Stimulated activated CD4-positive, alpha-beta T cell treated with anti-CD3 and anti-CD28 coated beads, TNF-alpha, amount 100 ng/mL, for 1 hour (primary cell): ENCODE results near the gene ZNF440.
"Not testable (repeated sequence)": the region's sequence is repeated elsewhere in the genome, so short reads cannot be mapped to it uniquely, and the experiment has no call there.

ENCODE experiments used
- DNase-seq, 3 donors: peaks; one replicate each; pipeline ENCODE4 v3.0.0-alpha.2; 2020; ENCODE audit warnings: low read depth in 3 of 3, low spot score in 1 of 3

The ZNF440 gene

DNA sequence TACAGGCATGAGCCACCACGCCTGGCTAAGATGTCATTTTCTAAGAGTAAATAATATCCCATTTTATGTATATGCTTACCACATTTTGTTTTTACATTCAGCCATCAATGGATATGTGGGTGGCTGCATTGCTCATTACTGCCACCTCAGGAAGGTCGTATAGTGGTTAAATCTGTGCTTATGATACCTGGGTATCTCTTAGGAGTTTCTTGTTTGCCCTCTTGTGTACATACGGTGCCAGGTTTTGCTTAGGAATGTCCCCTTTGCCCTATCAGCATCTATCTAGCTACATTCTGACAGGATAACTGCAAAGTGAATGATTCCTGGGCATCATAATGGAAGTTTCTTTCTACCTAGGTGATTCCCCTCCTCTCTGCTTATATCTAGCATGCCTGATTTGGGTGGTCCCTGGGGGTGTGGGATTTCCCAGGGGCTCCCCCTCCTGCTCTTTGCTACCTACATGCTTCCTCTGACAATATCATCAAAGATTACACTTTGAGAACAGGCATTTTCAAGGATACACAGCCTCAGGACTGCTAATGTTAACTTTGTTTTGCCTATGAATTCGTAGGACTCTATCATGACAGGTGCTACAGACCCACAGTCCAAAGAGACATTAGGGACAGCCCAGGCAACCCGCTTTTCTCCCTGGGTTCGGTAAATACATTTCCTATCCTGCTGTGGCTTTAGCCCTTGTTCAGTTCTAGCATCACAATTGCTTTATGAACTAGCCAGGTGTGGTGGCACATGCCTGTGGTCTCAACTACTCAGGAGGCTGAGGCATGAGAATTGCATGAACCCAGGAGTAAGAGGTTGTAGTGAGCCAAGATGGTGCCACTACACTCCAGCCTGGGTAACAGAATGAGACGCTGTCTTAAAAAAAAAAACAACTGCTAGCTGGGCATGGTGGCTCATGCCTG lies 15.1 kb downstream of the ZNF440 start:
- not testable (repeated sequence) for DNase-seq

DNA sequence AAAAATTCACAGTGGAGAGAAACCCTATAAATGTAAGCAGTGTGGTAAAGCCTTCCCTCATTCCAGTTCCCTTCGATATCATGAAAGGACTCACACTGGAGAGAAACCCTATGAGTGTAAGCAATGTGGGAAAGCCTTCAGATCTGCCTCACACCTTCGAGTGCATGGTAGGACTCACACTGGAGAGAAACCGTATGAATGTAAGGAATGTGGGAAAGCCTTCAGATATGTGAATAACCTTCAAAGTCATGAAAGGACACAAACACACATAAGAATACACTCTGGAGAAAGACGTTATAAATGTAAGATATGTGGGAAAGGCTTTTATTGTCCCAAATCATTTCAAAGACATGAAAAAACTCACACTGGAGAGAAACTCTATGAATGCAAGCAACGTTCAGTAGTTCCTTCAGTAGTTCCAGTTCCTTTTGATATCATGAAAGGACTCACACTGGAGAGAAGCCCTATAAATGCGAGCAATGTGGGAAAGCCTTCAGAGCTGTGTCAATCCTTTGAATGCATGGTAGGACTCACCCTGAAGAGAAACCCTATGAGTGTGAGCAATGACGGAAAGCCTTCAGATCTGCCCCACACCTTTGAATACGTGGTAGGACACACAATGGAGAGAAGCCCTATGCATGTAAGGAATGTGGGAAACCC lies 18.3 kb downstream of the ZNF440 start:
- no peak for DNase-seq

DNA sequence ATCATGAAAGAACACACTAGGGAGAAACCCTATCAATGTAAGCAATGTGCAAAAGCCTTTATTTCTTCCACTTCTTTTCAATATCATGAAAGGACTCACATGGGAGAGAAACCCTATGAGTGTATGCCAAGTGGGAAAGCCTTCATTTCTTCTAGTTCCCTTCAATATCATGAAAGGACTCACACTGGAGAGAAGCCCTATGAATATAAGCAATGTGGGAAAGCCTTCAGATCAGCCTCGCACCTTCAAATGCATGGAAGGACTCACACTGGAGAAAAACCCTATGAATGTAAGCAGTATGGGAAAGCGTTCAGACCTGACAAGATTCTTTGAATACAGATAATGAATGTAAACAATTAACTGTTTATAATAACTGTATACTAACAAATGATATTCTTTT lies 19.5 kb downstream of the ZNF440 start:
- DNase-seq = no peak

DNA sequence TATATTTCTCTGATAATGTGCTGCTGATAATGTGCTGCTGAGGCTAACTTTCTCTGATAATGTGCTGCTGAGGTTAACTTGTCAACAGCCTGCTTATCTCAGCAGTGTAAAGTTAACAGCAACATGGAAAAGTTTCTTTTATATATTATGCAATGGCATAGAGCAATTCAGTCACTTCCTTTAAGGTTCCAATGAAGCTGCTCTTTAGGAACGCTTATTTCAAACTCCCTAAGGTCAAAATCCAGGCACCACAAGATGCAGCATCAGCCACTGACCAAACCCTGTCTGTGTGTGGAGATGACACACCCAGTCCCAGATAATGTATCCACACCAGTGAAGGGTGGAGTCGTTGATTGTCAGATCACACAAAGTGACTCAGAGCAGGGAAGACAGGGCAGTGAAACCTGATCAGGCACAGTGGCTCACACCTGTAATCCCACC lies 21.6 kb downstream of the ZNF440 start:
- not testable (repeated sequence) for DNase-seq

DNA sequence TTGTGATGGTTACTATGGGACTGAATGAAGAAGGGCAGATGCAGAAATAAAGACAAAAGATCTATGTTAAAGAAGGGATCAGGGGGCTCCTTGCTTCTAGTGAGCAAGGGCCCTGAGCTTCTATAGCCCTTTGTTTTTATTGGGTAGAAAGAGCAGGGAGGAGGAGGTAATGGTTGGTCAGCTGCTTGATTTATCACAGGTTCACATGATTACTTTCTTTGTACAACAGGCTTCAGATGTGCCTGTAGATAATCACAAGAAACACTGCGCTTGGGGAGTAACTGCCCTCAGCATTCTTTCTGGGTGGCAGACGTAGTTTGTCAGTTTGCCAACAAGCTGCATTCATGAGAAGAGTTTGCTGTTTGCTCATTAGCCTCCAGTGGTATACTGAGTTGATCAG lies 29.6 kb downstream of the ZNF440 start:
- no peak for DNase-seq

DNA sequence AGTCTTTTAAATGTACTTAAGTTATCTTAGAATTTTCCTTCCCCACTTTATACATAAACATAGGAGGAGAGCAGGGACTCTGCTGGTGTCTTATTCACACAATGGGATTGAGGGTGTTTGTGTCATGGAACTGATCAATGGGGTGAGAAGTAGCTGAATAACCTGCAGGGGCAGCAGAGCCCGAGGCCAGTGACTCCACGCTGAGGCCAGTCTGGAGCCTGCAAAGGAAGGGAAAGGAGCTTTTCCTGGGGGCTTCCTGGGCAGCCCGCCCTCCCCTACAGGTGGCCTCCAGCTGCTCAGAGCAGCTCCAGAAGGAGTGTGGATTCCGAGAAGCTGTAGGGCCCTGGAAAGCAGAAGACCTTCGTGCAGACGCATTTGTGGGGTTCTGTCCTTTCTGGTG lies 33.5 kb downstream of the ZNF440 start:
- not testable (repeated sequence) for DNase-seq

DNA sequence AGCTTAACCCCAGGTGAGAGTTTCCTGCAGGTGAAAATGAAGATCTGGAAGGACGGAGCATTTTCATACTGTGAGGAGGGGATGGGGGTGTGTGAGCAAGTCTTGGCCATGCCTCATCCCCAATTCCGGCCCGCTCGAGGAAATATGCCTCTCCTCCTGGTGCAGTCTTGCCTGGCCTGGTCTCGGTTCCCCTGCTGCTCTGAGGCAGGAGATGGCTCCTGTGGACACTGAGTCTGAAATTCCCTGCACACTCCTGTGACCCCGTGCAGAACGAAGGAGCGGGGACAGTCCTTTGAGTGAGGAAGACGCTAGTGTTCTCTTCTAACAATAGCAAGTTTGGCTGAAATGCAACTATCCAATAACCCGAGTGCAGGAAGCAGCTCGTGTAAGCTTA lies 34.1 kb downstream of the ZNF440 start:
- no peak for DNase-seq

DNA sequence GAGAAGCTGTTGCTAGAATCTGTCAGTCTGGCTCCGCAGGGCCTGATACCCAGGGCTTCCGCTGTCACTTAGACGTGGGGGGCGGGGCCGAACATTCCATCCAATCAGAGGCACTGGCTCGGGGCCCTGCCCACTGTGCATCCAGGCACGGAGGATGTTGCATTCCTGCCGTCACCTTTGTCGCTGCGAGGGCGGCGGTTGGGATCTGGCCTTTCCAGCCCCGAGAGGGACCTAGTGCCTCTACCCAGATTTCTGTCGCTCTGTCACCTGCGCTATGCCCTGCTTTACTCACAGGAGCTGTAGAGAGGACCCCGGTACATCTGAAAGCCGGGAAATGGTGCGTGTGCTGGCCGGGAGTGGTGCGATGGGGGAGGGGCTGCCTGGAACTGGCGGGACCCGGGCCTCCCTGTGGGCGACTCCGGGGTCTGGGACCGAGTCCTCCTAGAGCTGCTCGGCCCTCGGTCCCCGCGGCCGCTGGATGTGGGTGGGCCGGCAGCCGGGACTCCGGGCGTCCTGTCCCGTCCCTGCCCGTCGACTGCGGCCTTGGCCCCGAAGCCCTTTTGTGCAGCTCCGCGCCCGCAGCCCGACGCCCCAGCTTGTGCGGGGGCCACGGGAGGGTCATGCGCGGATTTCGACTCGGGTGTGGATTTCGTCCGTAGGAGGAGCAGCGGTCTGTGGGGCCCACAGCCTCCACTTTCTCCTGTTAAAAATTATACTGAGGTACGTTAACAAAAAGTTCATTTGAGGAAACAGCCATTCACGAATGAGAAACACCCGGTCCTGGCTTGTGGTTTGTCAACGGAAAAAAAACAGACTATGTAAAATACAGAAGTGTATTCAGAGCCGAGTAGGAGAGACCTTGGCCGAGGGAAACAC lies 34.8 kb downstream of the ZNF440 start, which contains the start of gene ZNF439:
TSS of gene ZNF439 (plus strand) at position 133 of the 876 bp plus-strand sequence. CDS start at position 275, 142 bp downstream.
- DNase-seq = peak; percentile 62 to 82 (median 63)

DNA sequence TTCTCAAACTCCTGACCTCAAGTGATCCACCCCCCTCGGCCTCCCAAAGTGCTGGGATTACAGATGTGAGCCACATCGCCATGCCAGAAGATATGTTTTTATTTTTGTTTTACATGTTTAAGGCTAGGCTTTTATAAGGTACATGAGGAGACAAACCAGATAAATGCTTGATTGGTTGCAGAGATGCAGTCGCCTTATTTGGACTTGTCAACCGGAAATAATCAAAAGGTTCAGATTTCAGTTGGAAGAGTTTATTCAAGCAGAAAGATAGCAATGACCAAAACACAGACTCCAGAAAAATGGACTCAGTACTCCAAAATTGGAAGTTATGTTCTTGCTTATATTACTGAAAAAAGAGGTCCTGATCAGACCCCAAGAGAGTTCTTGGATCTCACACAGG lies 36.2 kb downstream of the ZNF440 start:
- DNase-seq = not testable (repeated sequence)

DNA sequence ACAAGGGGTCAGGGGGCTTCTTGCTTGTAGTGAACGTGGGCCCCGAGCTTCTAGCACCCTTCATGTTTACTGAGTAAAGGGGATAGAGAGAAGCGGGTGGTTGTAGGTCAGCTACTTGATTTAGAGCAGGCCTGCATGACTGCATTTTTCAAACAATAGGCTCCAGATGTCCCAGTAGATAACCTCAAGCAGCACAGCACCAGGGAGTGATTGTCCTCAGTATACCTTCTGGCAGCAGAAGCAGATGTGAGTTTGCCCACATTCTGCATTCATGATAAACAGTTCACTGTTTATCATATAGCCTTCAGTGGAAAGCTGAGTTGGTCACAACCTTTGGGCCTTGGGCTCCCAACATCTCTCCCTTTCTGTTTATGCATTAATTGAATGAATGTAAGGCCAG lies 39.3 kb downstream of the ZNF440 start:
- no peak for DNase-seq

DNA sequence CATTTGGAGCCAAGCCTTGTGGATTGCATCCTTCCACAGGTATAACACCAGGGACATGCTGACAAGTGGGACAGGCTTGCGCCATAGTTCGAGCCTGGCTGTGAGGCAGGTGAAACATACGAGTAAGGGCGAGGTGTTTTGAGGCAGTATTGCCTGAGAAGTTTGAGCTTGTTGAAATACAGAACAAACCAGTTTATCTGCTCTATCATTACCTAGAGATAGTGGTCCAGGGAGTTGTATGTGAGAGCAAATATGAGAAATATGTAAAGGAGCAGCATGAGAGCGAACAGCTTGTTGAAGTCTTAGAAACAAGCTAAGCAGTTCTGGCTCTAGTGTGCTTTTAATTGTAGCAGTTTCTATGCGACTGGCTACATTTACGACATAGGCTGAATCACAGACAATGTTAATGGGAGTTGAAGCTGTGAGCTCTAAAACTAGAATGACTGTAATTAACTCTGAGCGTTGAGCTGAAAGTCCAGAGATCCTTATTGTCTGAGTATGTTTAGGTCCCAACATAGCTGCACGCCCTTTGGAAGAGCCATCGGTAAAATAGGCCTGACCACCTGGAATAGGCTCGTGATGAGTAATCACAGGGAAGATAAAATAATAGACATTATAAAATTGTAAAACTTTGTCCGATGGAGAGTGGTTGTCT lies 42.6 kb downstream of the ZNF440 start:
- DNase-seq = no peak

DNA sequence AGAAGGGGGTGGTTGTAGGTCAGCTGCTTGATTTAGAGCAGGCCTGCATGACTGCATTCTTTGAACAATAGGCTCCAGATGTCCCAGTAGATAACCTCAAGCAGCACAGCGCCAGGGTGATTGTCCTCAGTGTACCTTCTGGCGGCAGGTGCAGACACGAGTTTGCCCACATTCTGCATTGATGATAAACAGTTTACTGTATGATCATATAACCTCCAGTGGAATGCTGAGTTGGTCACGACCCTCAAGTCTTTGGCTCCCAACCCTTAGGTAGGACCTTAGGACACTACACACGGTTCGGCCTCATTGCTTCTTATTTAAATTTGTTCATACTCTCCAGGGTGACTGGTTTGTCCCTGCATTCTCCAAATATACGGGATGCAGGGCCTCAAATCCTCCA lies 46.6 kb downstream of the ZNF440 start:
- no peak for DNase-seq

DNA sequence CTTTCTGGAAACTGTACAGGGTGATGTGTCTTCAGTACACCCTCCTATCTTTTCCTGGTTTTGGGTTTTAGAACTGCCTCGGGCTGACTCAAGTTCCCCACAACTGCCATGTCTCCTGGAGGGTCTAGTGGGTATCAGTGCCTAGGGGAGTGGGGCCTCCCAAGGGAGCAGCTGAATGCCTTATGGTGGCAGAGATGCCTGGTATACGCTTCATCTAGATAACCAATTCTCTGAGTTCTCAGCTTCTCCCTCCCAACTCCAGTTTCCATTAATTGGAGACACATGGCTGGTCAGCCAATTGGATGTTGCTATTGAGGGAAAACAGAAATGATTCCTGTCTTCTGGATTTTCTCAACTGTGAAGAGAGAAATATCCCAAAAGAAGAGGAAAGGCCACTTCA lies 47.2 kb downstream of the ZNF440 start:
- DNase-seq = no peak

DNA sequence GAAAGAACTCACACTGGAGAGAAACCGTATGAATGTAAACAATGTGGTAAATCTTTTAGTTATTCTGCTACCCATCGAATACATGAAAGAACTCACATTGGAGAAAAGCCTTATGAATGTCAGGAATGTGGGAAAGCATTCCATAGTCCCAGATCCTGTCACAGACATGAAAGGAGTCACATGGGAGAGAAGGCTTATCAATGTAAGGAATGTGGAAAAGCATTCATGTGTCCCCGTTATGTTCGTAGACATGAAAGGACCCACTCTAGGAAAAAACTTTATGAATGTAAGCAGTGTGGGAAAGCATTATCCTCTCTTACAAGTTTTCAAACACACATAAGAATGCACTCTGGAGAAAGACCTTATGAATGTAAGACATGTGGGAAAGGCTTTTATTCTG lies 53.7 kb downstream of the ZNF440 start:
- not testable (repeated sequence) for DNase-seq

DNA sequence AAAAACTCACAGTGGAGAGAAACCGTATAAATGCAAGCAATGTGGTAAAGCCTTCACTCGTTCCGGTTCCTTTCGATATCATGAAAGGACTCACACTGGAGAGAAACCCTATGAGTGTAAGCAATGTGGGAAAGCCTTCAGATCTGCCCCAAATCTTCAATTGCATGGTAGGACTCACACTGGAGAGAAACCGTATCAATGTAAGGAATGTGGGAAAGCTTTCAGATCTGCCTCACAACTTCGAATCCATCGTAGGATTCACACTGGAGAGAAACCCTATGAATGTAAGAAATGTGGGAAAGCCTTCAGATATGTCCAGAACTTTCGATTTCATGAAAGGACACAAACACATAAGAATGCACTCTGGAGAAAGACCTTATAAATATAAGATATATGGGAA lies 54.1 kb downstream of the ZNF440 start:
- DNase-seq = no peak

DNA sequence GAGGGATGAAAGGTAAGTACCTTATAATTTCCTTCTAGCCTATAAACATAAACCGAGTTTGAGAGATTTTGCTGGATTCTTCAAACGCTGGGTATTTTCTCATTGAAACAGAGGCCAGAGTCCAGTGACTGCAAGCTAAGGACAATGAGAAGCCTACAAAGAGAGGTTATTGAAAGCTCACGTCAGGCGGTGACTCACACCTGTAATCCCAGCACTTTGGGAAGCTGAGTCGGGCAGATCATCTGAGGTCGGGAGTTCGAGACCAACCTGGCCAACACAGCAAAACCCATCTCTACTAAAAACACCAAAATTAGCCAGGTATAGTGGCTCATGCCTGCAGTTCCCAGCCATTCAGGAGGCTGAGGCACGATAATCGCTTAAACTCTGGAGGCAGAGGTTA lies 58.6 kb downstream of the ZNF440 start:
- DNase-seq = no peak

DNA sequence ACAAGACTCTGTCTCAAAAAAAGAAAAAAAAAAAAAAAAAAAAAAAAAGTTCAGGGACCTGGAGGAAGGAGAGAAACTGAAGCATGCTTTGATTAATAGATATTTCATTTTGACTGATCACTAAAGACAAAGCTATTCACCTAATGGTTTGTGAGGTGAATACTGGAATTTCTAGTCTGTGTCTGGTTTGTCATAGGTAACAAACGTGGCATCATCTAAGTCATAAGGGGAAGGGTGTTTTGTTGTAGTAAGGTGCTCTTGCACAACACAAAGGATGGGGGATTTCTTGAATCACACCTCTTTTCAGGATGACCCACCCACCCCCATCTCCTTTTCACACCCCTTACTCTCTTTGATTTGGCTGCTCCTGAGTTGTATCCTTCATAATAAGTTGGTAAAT lies 59.7 kb downstream of the ZNF440 start:
- DNase-seq = no peak

DNA sequence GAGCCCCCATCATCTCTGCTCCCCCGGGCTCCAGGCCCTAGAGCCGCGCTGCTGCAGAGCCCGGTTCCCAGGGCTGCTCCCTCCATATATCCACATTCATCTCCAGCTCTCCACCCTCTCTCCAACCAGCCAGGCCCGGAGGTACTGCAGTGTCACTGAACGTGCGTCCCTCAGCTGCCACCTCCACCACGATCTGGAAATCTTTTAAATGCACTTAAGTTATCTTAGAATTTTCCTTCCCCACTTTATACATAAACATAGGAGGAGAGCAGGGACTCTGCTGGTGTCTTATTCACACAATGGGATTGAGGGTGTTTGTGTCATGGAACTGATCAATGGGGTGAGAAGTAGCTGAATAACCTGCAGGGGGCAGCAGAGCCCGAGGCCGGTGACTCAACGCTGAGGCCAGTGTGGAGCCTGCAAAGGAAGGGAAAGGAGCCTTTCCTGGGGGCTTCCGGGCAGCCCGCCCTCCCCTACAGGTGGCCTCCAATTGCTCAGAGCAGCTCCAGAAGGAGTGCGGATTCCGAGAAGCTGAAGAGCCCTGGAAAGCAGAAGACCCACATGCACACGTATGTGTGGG lies 65.7 kb downstream of the ZNF440 start:
- DNase-seq = peak in 1 of 3 donors; percentile 23

DNA sequence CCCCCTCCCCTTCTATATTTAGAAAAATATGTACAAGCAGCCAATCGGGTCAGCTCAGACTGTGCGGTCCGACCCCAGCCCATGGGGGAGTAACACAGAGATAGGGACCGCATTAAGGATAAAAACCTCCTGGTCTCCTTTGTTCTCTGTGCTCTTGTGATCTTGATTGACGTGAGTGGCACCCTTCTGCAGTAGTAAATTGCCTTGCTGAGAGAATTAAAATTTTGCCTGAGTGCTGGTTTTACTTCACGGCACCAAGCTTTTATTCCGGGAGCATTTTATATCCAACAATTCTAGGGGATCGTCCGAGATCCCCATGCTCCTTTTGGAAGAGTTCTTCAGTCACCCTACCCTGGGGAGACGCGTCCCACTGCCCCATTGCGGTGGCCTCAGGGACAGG lies 66.5 kb downstream of the ZNF440 start:
- no peak for DNase-seq

DNA sequence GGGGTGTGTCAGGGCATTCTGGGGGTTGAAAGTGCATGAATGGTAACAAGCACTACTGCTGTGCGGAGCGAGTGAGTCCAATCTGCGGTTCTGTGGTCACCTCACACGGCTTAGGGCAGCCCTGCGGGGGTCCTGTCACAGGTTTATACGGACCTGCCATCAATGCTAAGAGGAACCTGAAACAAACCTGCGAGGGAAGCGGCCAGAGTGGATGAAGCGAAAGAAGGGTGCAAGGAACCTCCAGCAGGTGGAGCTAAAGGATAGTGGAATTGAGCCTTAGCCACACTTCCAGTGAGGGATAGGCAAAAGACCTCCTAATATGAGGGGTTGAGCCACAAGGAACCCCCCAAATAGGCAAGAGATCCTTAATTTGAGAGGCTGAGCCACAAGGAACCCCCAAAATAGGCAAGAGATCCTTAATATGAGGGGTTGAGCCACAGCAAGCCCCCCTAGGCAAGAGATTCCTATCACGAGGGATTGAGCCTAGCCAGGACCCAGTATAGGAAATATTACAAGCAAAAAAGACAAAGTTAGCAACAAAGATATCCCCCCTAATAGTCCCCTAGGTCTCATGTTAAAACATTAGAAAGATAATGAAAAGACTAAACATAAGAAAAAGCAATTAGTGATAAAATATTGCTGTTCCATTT lies 67.2 kb downstream of the ZNF440 start:
- DNase-seq = peak in 2 of 3 donors; percentile 26 to 36
